DMS153 (cell line): Measurements from ENCODE around the gene SENP6.

Experiments
- DNase-seq: peaks from one replicate; lab custom pipeline; 2025; lab: John Stamatoyannopoulos, UW

SENP6 gene

DNA sequence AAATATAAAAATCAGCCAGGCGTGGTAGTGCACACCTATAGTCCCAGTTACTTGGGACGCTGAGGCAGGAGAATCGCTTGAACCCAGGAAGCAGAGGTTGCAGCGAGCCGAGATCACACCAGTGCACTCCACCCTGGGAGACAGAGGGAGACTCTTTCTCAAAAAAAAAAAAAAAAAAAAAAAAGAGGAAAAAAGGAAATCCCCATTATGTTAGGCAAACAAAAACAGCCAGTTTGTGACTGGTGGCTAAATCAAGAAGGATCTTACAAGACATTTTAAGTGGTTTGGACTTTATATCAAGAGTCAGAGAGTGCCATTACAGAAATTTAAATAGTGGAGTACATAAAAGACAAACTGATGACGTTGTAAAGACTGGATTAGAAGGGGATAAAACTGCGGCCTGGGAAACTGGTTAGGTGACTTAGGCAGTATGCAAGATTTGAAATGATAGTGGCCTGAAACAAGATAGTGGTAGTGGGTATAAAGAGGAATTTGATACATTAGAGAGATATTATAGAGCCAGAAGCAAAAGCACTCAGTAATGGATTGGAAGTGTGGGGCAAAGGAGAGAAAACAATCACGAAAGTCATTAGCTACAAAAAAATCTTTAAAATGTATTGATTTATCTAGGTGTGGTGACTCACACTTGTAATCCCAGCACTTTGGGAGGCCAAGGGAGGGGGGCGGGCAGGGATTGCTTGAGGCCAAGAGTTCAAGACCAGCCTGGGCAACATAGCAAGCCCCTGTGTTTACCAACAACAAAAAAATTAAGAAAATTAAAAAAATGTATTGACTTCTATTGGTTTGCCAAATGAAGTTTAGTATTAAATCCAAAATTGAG, 145.7 kb downstream of the SENP6 start:
- DNase-seq = no peak

- DNase-seq = no peak
These were observed 146.5 kb downstream of the SENP6 start for GRCh38 chr6:75748003-75748742.

- peak; percentile 57 for DNase-seq
These were observed 147.3 kb downstream of the SENP6 start, which contains the start of gene MYO6 for GRCh38 chr6:75748743-75749538. MYO6 (plus strand) TSS chr6:75749239; CDS start chr6:75817548, 68,309 bp downstream.

DNA sequence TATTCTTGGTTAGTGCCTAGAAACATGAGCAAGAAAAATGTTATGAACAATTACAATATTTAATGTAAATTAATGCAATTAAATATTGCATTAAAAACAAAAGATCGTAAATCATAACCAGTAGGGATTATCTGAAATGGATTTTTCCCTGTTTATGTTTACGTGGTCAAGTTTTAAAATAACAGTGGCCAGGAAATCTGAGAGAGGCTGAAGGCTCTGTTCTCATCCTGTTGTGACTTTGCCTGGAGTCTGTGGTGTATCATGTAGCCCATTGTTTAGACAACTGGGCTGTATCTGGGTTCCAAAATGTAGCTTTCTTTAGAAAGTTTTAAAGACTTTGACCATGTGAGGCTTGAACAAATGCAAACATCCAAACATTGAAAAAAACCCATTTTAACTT, 149.8 kb downstream of the SENP6 start:
- DNase-seq = no peak

- no peak for DNase-seq
These were observed 150.7 kb downstream of the SENP6 start for GRCh38 chr6:75752365-75752764.

DNA sequence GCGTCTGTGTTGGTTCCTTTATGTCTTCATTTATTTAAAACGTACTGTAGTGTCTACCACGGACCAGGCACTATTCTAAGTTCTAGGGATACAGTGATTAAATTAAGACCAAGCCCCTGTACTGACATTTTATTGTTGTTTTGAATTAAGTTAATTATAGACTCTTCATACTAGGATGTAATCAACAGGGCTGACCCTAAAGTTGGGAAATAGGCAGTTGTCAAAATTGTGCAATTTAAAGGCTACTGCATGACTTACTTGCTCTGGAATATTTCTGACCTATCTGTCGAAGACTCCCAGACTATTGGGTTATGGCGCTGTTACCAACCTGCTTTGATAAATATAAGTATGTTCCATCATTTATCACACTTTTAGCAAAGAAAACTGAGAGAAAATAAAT, 154.0 kb downstream of the SENP6 start:
- no peak for DNase-seq

DNA sequence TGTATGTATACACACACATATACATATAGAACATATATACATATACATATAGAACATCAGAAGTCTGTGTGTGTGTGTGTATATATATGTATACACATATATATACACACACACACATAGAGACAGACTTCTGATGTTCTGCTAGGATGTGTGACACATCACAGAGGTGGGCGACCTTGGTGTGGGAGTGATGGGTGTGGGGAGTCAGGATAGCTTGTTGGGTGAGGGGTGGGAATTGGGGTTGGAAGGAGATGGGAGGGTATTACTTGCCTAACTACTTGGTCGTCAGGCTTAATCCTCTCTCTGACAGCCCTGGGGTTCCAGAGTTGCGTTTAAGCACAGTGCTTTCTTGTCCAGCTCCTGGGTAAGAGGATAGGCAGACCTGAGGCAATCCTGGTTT, 155.6 kb downstream of the SENP6 start:
- no peak for DNase-seq

GRCh38 chr6:75758061-75758460, 156.4 kb downstream of the SENP6 start:
- DNase-seq = no peak

GRCh38 chr6:75759207-75759606, 157.5 kb downstream of the SENP6 start:
- no peak for DNase-seq

GRCh38 chr6:75760320-75760719, 158.6 kb downstream of the SENP6 start:
- DNase-seq = no peak

DNA sequence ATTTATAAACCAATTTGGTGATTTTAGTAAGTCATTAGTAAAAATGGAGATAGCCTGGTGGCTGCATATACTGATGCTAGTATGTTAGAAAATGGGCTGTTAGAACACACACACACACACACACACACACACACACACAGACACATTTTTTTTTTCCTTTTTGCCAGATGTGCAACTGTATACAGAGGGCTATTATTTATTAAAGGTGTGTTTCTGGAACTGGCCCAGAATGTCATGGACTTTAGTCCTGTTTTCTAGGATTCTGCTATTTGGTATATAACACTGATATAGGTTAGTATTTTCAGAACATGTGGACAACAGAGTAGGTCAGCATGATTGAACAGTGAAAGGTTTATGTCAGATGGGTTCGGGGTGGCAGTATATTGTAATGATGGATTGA, 159.8 kb downstream of the SENP6 start:
- DNase-seq = no peak

DNA sequence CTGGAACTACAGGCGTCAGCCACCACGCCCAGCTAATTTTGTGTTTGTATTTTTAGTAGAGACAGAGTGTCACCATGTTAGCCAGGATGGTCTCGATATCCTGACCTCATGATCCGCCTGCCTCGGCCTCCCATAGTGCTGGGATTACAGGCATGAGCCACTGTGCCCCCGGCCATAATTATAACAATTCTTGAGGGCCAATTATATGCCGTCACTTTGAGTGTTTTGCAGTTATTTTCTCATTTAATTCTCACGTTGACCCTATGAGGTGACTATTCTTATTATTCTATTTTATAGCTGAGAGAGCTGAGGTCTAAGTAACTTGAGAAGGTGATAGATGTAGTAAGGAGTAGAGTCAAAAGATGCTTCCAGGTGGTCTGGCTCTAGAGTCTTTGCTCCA, 160.4 kb downstream of the SENP6 start:
- DNase-seq = no peak

- DNase-seq = no peak
These were observed 164.7 kb downstream of the SENP6 start for GRCh38 chr6:75766387-75766786.
